ENCODE measurements around the gene OLR1. TPM values are rescaled to one million over a fixed set of nuclear protein-coding genes. Genes with fewer than 3 reads are reported as not detected.

The OLR1 gene
- total RNA-seq, 1 experiment from 2014 or later: not detected

DNA sequence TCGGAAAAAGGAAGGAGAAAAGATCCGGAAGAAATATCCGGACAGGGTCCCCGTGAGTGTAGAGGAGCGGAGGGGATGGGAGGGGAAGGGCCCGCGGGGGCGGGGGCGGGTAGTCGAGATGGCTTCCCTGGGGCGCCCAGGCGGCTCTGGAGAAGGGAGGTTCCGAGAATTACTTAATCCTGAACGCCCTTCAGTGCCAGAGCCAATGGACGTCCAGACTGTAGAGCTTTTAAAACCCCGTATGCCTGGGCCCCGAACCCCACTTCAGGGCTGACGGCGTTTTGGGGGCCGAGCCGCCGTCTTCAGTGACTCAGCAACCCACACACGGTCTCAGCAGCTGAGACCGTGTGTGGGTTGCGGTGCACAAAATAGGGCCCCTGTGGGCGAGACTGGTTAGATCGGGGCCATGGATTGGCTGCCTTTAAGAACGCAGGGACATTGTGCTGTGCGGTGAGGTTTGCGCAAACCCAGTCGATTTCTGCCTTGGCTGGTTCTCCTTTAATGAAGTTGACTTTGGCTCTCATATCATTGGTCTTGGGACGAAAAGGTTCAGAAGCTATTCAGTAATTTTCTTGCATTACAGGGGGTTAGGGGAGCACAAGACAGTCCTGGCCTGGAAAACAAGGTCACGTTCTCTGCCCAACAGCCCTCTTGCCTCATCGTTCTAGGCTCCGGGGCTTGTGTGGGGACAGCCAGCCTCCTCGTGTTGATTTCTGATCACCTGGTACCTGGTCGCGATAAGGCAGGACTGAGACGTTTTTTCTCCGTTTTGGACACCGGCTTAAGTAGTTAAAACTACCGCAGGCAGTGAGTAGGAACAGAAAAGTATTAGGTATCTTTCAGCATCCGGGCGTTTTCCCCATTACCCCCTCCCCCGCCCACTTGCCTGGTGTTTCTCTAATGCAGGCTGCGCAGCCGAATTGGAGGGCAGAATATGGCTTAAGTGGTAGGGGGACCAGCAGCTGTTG, 41.5 kb upstream of the OLR1 start:
- CTCF ChIA-PET: interaction anchor here (0.9 to 1.6 kb wide), 6 partner anchors 23 to 203 kb away, joined by 3 to 9 read pairs (median 3); partner anchors contain the start of gene CLEC12B
- Mint-ChIP-seq H3K27me3 (ENCODE audit: insufficient read depth, unreplicated experiment) (no peaks in the 10 kb centered on the region), H3K4me1 (ENCODE audit: insufficient read depth, unreplicated experiment) (peaks cover 21% of the 10 kb centered on the region), H3K36me3 (ENCODE audit: insufficient read depth, unreplicated experiment) (peaks cover 12% of the 10 kb centered on the region), H3K9me3 (ENCODE audit: unreplicated experiment) (no peaks in the 10 kb centered on the region), H3K27ac (ENCODE audit: low read depth, unreplicated experiment) (peak overlapping the region; percentile 99), H3K4me3 (ENCODE audit: unreplicated experiment) (peak overlapping the region; percentile 88)
- intact Hi-C loops (cut with micrococcal nuclease): loop anchor here (5.0 to 10.0 kb wide), 3 partner anchors 189 to 504 kb away; partner anchors contain the start of gene CLEC2B
- TSS peak; percentile 43 for BruUV-seq (replicated peaks)
- TF ChIP-seq, protein P1, sequence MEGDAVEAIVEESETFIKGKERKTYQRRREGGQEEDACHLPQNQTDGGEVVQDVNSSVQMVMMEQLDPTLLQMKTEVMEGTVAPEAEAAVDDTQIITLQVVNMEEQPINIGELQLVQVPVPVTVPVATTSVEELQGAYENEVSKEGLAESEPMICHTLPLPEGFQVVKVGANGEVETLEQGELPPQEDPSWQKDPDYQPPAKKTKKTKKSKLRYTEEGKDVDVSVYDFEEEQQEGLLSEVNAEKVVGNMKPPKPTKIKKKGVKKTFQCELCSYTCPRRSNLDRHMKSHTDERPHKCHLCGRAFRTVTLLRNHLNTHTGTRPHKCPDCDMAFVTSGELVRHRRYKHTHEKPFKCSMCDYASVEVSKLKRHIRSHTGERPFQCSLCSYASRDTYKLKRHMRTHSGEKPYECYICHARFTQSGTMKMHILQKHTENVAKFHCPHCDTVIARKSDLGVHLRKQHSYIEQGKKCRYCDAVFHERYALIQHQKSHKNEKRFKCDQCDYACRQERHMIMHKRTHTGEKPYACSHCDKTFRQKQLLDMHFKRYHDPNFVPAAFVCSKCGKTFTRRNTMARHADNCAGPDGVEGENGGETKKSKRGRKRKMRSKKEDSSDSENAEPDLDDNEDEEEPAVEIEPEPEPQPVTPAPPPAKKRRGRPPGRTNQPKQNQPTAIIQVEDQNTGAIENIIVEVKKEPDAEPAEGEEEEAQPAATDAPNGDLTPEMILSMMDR (IDR thresholded peaks at IDR 0.05; ENCODE audit: unreplicated experiment): no peak
- peak; percentile 75 for DNase-seq (ENCODE audit: unreplicated experiment)
- POLR2A ChIA-PET: interaction anchor here (0.6 to 5.0 kb wide), 25 partner anchors 8 to 1569 kb away, joined by 3 to 38 read pairs (median 5); partner anchors contain the start of genes KLRC2 and YBX3

DNA sequence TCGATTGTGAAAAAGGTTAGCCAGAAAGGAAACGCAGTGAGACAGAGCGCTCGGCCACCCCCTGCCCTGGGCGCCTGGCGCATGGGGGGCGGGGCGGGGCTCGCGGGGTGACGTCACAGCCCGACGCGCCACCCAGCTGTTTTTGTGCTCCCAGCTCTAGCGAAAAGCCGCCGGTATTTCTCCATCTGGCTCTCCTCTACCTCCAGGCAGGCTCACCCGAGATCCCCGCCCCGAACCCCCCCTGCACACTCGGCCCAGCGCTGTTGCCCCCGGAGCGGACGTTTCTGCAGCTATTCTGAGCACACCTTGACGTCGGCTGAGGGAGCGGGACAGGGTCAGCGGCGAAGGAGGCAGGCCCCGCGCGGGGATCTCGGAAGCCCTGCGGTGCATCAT, 40.8 kb upstream of the OLR1 start, which contains the start of gene GABARAPL1:
Gene GABARAPL1 (plus strand): TSS at position 139 of the 393 bp plus-strand sequence. CDS start 253 bp downstream, at position 392.
- peaks cover 21% of the 10 kb centered on the region for H3K4me1 Mint-ChIP-seq (ENCODE audit: insufficient read depth, unreplicated experiment)

DNA sequence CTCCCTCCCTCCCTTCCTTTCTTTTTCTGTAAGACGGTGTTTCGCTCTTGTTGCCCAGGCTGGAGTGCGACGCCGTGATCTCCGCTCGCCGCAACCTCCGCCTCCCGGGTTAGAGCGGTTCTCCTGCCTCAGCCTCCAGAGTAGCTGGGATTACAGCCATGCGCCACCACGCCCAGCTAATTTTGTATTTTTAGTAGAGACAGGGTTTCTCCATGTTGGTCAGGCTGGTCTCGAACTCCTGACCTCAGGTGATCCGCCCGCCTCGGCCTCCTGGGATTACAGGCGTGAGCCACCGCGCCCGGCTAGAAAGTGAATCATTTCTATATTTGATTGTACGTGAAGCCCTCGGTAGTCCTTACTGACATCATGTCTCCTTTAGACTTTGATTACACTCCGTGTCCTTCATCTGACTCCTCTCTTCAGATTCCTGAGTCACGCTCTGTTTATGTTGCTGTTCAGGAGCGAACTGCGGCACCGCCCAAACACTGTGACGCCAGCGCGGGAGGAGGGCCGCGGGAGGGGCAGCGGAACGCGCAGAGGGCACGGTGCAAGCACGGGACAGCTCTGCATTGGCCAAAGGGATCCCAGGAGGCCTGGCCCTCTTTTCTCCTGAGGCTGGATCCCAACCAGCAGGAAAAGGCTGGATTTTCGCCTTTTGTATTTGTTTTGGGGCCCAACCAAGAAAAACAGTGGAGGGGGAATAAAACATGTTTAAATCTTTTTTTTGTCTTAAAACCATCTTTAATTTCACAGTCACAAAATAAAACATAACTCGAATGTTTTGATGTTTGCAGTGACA, 40.2 kb upstream of the OLR1 start:
- peaks cover 21% of the 10 kb centered on the region for H3K4me1 Mint-ChIP-seq (ENCODE audit: insufficient read depth, unreplicated experiment)
- H3K27me3 Mint-ChIP-seq (ENCODE audit: insufficient read depth, unreplicated experiment): no peaks in the 10 kb centered on the region
- POLR2A ChIA-PET: interaction anchor here (0.7 to 5.0 kb wide), 22 partner anchors 10 to 561 kb away, joined by 3 to 38 read pairs (median 4); partner anchors contain the start of genes KLRC1 and YBX3
- peak overlapping the region; percentile 99 for H3K27ac Mint-ChIP-seq (ENCODE audit: low read depth, unreplicated experiment)
- H3K9me3 Mint-ChIP-seq (ENCODE audit: unreplicated experiment): no peaks in the 10 kb centered on the region
- BruUV-seq (replicated peaks): TSS peak; percentile 78
- intact Hi-C loops (cut with micrococcal nuclease): loop anchor here (5.0 to 10.0 kb wide), 3 partner anchors 187 to 505 kb away; partner anchors contain the start of gene CLEC2B
- TF ChIP-seq, protein P1 (IDR thresholded peaks at IDR 0.05; ENCODE audit: unreplicated experiment): no peak
- peaks cover 7% of the 10 kb centered on the region for H3K36me3 Mint-ChIP-seq (ENCODE audit: insufficient read depth, unreplicated experiment)
- CTCF ChIA-PET: interaction anchor here (0.7 kb wide), 1 partner anchor 178 kb away, joined by 3 read pairs; no protein-coding TSS in a partner anchor
- peak; percentile 98 for DNase-seq (ENCODE audit: unreplicated experiment)
- H3K4me3 Mint-ChIP-seq (ENCODE audit: unreplicated experiment): peak overlapping the region; percentile 88

More for the DNA sequence above, 40.8 kb upstream of the OLR1 start, which contains the start of gene GABARAPL1:
- Mint-ChIP-seq H3K9me3 (ENCODE audit: unreplicated experiment) (no peaks in the 10 kb centered on the region), H3K36me3 (ENCODE audit: insufficient read depth, unreplicated experiment) (peaks cover 12% of the 10 kb centered on the region), H3K27ac (ENCODE audit: low read depth, unreplicated experiment) (peak within 1 kb of the TSS; percentile 99), H3K4me3 (ENCODE audit: unreplicated experiment) (peak within 1 kb of the TSS; percentile 88), H3K27me3 (ENCODE audit: insufficient read depth, unreplicated experiment) (no peaks in the 10 kb centered on the region)
- TF ChIP-seq, protein P1 (IDR thresholded peaks at IDR 0.05; ENCODE audit: unreplicated experiment): no peak
- DNase-seq (ENCODE audit: unreplicated experiment): peak; percentile 79
- BruUV-seq (replicated peaks): no TSS peak
- intact Hi-C loops (cut with micrococcal nuclease): loop anchor here (5.0 to 10.0 kb wide), 3 partner anchors 188 to 505 kb away; partner anchors contain the start of gene CLEC2B
- CTCF ChIA-PET: interaction anchor here (0.7 to 1.2 kb wide), 2 partner anchors 23 to 178 kb away, joined by 3 read pairs; no protein-coding TSS in a partner anchor
- POLR2A ChIA-PET: interaction anchor here (0.7 to 5.0 kb wide), 25 partner anchors 7 to 562 kb away, joined by 3 to 38 read pairs (median 4); partner anchors contain the start of genes KLRC1 and YBX3

Data from MCF 10A (cell line).